Activated naive CD8-positive, alpha-beta T cell treated with anti-CD3 and anti-CD28 coated beads, Interleukin-2, amount 10 ng/mL, durations not matched to agents 7 days and 5 days (primary cell): ENCODE results near the gene CCNF. TPM values are rescaled to one million over a fixed set of nuclear protein-coding genes. Genes with fewer than 3 reads are reported as not detected.
"Not testable (repeated sequence)": the region's sequence is repeated elsewhere in the genome, so short reads cannot be mapped to it uniquely, and the experiment has no call there.

ENCODE experiments used
- ATAC-seq: fragments of 150-1000 bp; cut with Tn5 transposase; one replicate; pipeline ENCODE4 v1.10.0; 2021; ENCODE audit warnings: low read depth, moderate library complexity
- POLR2A ChIA-PET: fragments of 350-600 bp; sonication (Branson Sonifier 250); formaldehyde crosslinking; loops from one replicate; lab custom pipeline; 2021; ENCODE audit warnings: antibody characterized with exemption; lab: Charles Lee
- DNase-seq: peaks from one replicate; pipeline ENCODE4 v3.0.0; 2021
- H3K27ac Mint-ChIP-seq: one replicate; pipeline ENCODE4 v1.8.0; 2022; ENCODE audit warnings: mild to moderate bottlenecking, mixed read lengths
- H3K27me3 Mint-ChIP-seq: one replicate; pipeline ENCODE4 v1.8.0; 2022; ENCODE audit warnings: mild to moderate bottlenecking, moderate library complexity, mixed read lengths
- H3K36me3 Mint-ChIP-seq: one replicate; pipeline ENCODE4 v1.8.0; 2021; ENCODE audit warnings: mild to moderate bottlenecking, mixed read lengths
- H3K4me1 Mint-ChIP-seq: one replicate; pipeline ENCODE4 v1.8.0; 2021; ENCODE audit warnings: mixed read lengths
- H3K4me3 Mint-ChIP-seq: one replicate; pipeline ENCODE4 v1.8.0; 2022; ENCODE audit warnings: mild to moderate bottlenecking, moderate library complexity, mixed read lengths
- H3K9me3 Mint-ChIP-seq: one replicate; pipeline ENCODE4 v1.8.0; 2021; ENCODE audit warnings: mixed read lengths
- total RNA-seq, 2 experiments: library from RNA; stranded (reverse); gene quantifications; one replicate each; pipeline ENCODE4 v1.2.3, GENCODE V29; 2021

The CCNF gene
- total RNA-seq, result 10 to 100 TPM; 67.7 to 70.5 TPM

- ATAC-seq, result peak; percentile 92
- H3K4me1 Mint-ChIP-seq, result peaks cover 29% of the 10 kb centered on the region
- H3K27ac Mint-ChIP-seq, result peak within 1 kb of the TSS; percentile 92
- DNase-seq, result peak; percentile 95
- H3K27me3 Mint-ChIP-seq, result peaks cover 1% of the 10 kb centered on the region
- H3K36me3 Mint-ChIP-seq, result peaks cover 22% of the 10 kb centered on the region
- H3K9me3 Mint-ChIP-seq, result no peaks in the 10 kb centered on the region
- peak within 1 kb of the TSS; percentile 92 for H3K4me3 Mint-ChIP-seq
- POLR2A ChIA-PET, result interaction anchor here (0.6 to 3.0 kb wide), 14 partner anchors 8 to 274 kb away, joined by 3 to 21 read pairs (median 4); partner anchors contain the start of genes ABCA3, AMDHD2, ECI1 and RNPS1
Observed at GRCh38 chr16:2429034-2429770, at the start of gene CCNF. Gene CCNF (plus strand): TSS chr16:2429447. CDS start chr16:2429482, 35 bp downstream.

GRCh38 chr16:2383501-2383900, 45.7 kb upstream of the CCNF start:
- Mint-ChIP-seq H3K36me3 (no peaks in the 10 kb centered on the region), H3K4me3 (no peak overlapping the region), H3K27me3 (peaks cover 25% of the 10 kb centered on the region), H3K4me1 (peaks cover 4% of the 10 kb centered on the region), H3K9me3 (no peaks in the 10 kb centered on the region), H3K27ac (no peak overlapping the region)
- no peak for ATAC-seq
- DNase-seq, result no peak
- POLR2A ChIA-PET, result interaction anchor here (0.6 kb wide), 1 partner anchor 36 kb away, joined by 3 read pairs; no protein-coding TSS in a partner anchor

- Mint-ChIP-seq H3K4me1 (peaks cover 4% of the 10 kb centered on the region), H3K27ac (no peak overlapping the region), H3K9me3 (no peaks in the 10 kb centered on the region), H3K4me3 (no peak overlapping the region), H3K36me3 (no peaks in the 10 kb centered on the region), H3K27me3 (peaks cover 25% of the 10 kb centered on the region)
- DNase-seq (no peak), ATAC-seq (no peak)
- POLR2A ChIA-PET, result no interaction called here
Observed at GRCh38 chr16:2384426-2384825, 44.8 kb upstream of the CCNF start.

- Mint-ChIP-seq H3K36me3 (no peaks in the 10 kb centered on the region), H3K27ac (no peak overlapping the region), H3K4me3 (no peak overlapping the region), H3K9me3 (no peaks in the 10 kb centered on the region), H3K27me3 (peaks cover 18% of the 10 kb centered on the region), H3K4me1 (peaks cover 4% of the 10 kb centered on the region)
- ATAC-seq (no peak), DNase-seq (no peak)
- POLR2A ChIA-PET, result no interaction called here
Observed at GRCh38 chr16:2385190-2385836, 43.9 kb upstream of the CCNF start.

- H3K9me3 Mint-ChIP-seq, H3K36me3 Mint-ChIP-seq, H3K4me3 Mint-ChIP-seq, ATAC-seq, H3K4me1 Mint-ChIP-seq, POLR2A ChIA-PET, DNase-seq, H3K27ac Mint-ChIP-seq: not testable (repeated sequence)
- peaks cover 18% of the 10 kb centered on the region for H3K27me3 Mint-ChIP-seq
Observed at GRCh38 chr16:2385982-2386381, 43.3 kb upstream of the CCNF start.

- no peaks in the 10 kb centered on the region for H3K36me3 Mint-ChIP-seq
- DNase-seq (no peak), ATAC-seq (no peak)
- H3K27me3 Mint-ChIP-seq, result peaks cover 15% of the 10 kb centered on the region
- H3K4me3 Mint-ChIP-seq, result no peak overlapping the region
- no peak overlapping the region for H3K27ac Mint-ChIP-seq
- H3K4me1 Mint-ChIP-seq, result peaks cover 4% of the 10 kb centered on the region
- no peaks in the 10 kb centered on the region for H3K9me3 Mint-ChIP-seq
- POLR2A ChIA-PET, result no interaction called here
Observed at GRCh38 chr16:2386990-2387389, 42.3 kb upstream of the CCNF start.

GRCh38 chr16:2388139-2388874, 40.9 kb upstream of the CCNF start:
- no peaks in the 10 kb centered on the region for H3K9me3 Mint-ChIP-seq
- no peaks in the 10 kb centered on the region for H3K36me3 Mint-ChIP-seq
- no peak overlapping the region for H3K27ac Mint-ChIP-seq
- peaks cover 10% of the 10 kb centered on the region for H3K27me3 Mint-ChIP-seq
- ATAC-seq (no peak), DNase-seq (no peak)
- POLR2A ChIA-PET, result interaction anchor here (0.6 kb wide), 1 partner anchor 26 kb away, joined by 4 read pairs; no protein-coding TSS in a partner anchor
- H3K4me3 Mint-ChIP-seq, result no peak overlapping the region
- peaks cover 4% of the 10 kb centered on the region for H3K4me1 Mint-ChIP-seq

- Mint-ChIP-seq H3K36me3 (no peaks in the 10 kb centered on the region), H3K4me1 (peaks cover 4% of the 10 kb centered on the region), H3K27me3 (peaks cover 13% of the 10 kb centered on the region), H3K4me3 (no peak overlapping the region), H3K27ac (no peak overlapping the region), H3K9me3 (no peaks in the 10 kb centered on the region)
- DNase-seq (no peak), ATAC-seq (no peak)
- POLR2A ChIA-PET, result no interaction called here
Observed at GRCh38 chr16:2388875-2389433, 40.3 kb upstream of the CCNF start.

GRCh38 chr16:2392025-2392424, 37.2 kb upstream of the CCNF start:
- Mint-ChIP-seq H3K9me3 (no peaks in the 10 kb centered on the region), H3K4me3 (no peak overlapping the region), H3K4me1 (no peaks in the 10 kb centered on the region), H3K27ac (no peak overlapping the region), H3K27me3 (peaks cover 27% of the 10 kb centered on the region), H3K36me3 (no peaks in the 10 kb centered on the region)
- DNase-seq (no peak), ATAC-seq (no peak)
- POLR2A ChIA-PET, result interaction anchor here (0.6 kb wide), 1 partner anchor 63 kb away, joined by 3 read pairs; no protein-coding TSS in a partner anchor

- Mint-ChIP-seq H3K9me3 (no peaks in the 10 kb centered on the region), H3K27me3 (peaks cover 20% of the 10 kb centered on the region), H3K4me3 (no peak overlapping the region), H3K36me3 (no peaks in the 10 kb centered on the region), H3K27ac (no peak overlapping the region), H3K4me1 (no peaks in the 10 kb centered on the region)
- ATAC-seq (no peak), DNase-seq (no peak)
- POLR2A ChIA-PET, result no interaction called here
Observed at GRCh38 chr16:2398520-2398919, 30.7 kb upstream of the CCNF start.

- H3K36me3 Mint-ChIP-seq, result no peaks in the 10 kb centered on the region
- no peak for ATAC-seq
- H3K4me1 Mint-ChIP-seq, result no peaks in the 10 kb centered on the region
- H3K9me3 Mint-ChIP-seq, result no peaks in the 10 kb centered on the region
- peaks cover 2% of the 10 kb centered on the region for H3K27me3 Mint-ChIP-seq
- DNase-seq, result no peak
- POLR2A ChIA-PET, result no interaction called here
- no peak overlapping the region for H3K4me3 Mint-ChIP-seq
- H3K27ac Mint-ChIP-seq, result no peak overlapping the region
Observed at GRCh38 chr16:2404099-2404498, 25.1 kb upstream of the CCNF start.

GRCh38 chr16:2415085-2415484, 14.2 kb upstream of the CCNF start:
- H3K4me3 Mint-ChIP-seq, result no peak overlapping the region
- no peaks in the 10 kb centered on the region for H3K4me1 Mint-ChIP-seq
- peaks cover 16% of the 10 kb centered on the region for H3K27me3 Mint-ChIP-seq
- no peaks in the 10 kb centered on the region for H3K9me3 Mint-ChIP-seq
- no peaks in the 10 kb centered on the region for H3K36me3 Mint-ChIP-seq
- no peak for DNase-seq
- no peak overlapping the region for H3K27ac Mint-ChIP-seq
- POLR2A ChIA-PET, result no interaction called here
- ATAC-seq, result no peak

GRCh38 chr16:2420035-2420434, 9.2 kb upstream of the CCNF start:
- POLR2A ChIA-PET, result no interaction called here
- H3K9me3 Mint-ChIP-seq, result no peaks in the 10 kb centered on the region
- no peak overlapping the region for H3K27ac Mint-ChIP-seq
- no peak for DNase-seq
- no peak for ATAC-seq
- H3K36me3 Mint-ChIP-seq, result no peaks in the 10 kb centered on the region
- H3K4me3 Mint-ChIP-seq, result no peak overlapping the region
- H3K4me1 Mint-ChIP-seq, result peaks cover 13% of the 10 kb centered on the region
- H3K27me3 Mint-ChIP-seq, result peaks cover 8% of the 10 kb centered on the region
